ENCODE results near the gene AZIN2.

The AZIN2 gene

DNA sequence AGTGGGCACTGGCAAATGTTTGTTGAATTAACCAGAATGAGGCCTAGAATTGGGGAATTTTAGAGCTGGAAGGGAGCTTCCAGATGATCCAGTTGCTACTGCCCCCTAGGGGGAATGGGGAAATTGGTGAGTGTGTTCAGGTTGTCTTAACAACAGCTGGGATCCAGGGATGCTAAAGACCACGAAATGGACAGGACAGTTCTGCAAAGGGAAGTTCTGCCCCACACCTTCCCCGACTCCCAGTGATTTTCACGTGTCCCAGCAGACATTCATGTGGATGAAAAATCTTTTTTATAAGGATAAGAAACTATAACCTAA, 67.0 kb downstream of the AZIN2 start:
- no peak overlapping the region for H3K27ac ChIP-seq (ENCODE audit: low read length)
- H3K27me3 ChIP-seq (ENCODE audit: control insufficient read depth, insufficient read depth, low read length): no peaks in the 10 kb centered on the region
- no peaks in the 10 kb centered on the region for H3K36me3 ChIP-seq (ENCODE audit: control insufficient read depth, low read depth, low read length)
- no peaks in the 10 kb centered on the region for H3K9me3 ChIP-seq (ENCODE audit: control insufficient read depth, low read depth, low read length)
- H3K4me1 ChIP-seq (ENCODE audit: control insufficient read depth, low read depth, low read length): peaks cover 21% of the 10 kb centered on the region
- H3K9ac ChIP-seq (ENCODE audit: low read length): no peak overlapping the region
- no peak overlapping the region for H3K4me3 ChIP-seq (ENCODE audit: low read length)

DNA sequence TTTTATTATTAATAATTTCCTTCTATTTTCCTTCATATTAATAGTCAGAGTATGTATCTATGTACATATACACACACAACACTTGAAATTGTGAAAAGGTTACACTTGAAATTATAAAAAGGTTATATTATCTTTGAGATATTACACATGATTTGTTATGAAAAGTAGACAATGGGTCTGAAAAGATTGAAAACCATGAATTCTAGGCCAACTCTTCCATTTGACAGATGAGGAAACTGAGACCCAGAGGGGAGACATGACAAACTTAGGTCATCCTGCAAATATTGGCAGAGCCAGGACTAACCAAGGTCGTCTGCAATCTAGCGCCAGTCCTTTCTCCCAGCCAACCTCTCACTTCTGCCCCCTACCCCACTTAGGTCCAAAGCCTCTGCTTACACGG, 67.7 kb downstream of the AZIN2 start:
- no peak overlapping the region for H3K9ac ChIP-seq (ENCODE audit: low read length)
- peaks cover 27% of the 10 kb centered on the region for H3K4me1 ChIP-seq (ENCODE audit: control insufficient read depth, low read depth, low read length)
- H3K4me3 ChIP-seq (ENCODE audit: low read length): no peak overlapping the region
- H3K27ac ChIP-seq (ENCODE audit: low read length): no peak overlapping the region
- H3K9me3 ChIP-seq (ENCODE audit: control insufficient read depth, low read depth, low read length): no peaks in the 10 kb centered on the region
- H3K27me3 ChIP-seq (ENCODE audit: control insufficient read depth, insufficient read depth, low read length): no peaks in the 10 kb centered on the region
- H3K36me3 ChIP-seq (ENCODE audit: control insufficient read depth, low read depth, low read length): peaks cover under 1% of the 10 kb centered on the region

DNA sequence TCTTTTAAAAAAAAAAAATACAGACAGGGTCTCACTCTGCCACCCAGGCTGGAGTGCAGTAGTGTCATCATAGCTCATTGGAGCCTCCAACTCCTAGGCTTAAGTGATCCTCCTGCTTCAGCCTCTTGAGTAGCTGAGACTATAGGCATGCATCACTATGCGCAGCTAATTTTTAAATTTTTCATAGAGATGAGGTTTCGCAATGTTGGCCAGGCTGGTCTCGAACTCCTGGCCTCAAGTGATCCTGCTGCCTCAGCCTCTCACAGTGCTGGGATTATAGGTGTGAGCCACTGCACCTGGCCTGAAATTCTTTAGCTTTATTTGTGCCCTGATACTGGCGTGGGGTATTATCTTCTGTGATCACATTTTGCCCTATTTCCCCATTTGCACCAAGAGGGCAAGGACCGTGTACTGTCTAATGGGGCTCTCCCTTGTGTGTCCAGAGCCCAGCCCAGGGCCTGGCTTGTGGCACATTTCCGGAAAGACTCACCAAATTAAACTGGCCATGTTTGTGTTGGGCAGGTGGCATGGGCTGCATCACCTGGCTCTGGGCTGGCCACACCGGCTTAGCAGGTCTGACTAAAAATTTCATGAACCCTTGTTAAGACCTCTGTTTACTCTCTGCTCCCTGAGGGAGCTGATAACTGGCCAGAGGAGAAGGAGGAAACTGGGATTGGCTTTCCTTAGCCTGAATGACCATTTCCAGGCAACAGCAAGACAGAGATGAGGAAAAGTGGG, 68.7 kb downstream of the AZIN2 start:
- peaks cover 3% of the 10 kb centered on the region for H3K36me3 ChIP-seq (ENCODE audit: control insufficient read depth, low read depth, low read length)
- H3K4me3 ChIP-seq (ENCODE audit: low read length): no peak overlapping the region
- H3K9me3 ChIP-seq (ENCODE audit: control insufficient read depth, low read depth, low read length): no peaks in the 10 kb centered on the region
- no peak overlapping the region for H3K9ac ChIP-seq (ENCODE audit: low read length)
- no peaks in the 10 kb centered on the region for H3K27me3 ChIP-seq (ENCODE audit: control insufficient read depth, insufficient read depth, low read length)
- H3K27ac ChIP-seq (ENCODE audit: low read length): no peak overlapping the region
- H3K4me1 ChIP-seq (ENCODE audit: control insufficient read depth, low read depth, low read length): peaks cover 31% of the 10 kb centered on the region

DNA sequence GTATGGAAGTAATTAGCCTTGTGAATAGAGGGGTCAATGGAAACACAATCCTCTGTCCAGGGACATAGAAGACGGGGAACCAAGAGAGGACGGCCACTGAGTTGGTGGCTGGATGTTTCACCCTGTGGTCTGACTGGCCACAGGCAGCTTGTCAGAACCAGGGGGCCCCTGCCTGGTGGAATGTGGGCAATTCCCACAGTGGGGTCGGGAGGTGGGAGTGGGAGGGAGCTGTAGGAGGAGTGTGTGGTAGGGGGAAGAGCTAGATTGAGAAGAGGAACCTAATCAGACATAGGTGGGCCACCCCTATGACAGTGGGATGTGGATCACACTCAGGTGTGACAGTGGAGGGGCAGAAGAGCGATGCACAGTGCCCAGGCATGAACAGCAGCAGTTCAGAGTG, 69.6 kb downstream of the AZIN2 start:
- Histone ChIP-seq H3K9me3 (ENCODE audit: control insufficient read depth, low read depth, low read length) (no peaks in the 10 kb centered on the region), H3K36me3 (ENCODE audit: control insufficient read depth, low read depth, low read length) (peaks cover 3% of the 10 kb centered on the region), H3K27me3 (ENCODE audit: control insufficient read depth, insufficient read depth, low read length) (no peaks in the 10 kb centered on the region), H3K4me1 (ENCODE audit: control insufficient read depth, low read depth, low read length) (peaks cover 31% of the 10 kb centered on the region), H3K9ac (ENCODE audit: low read length) (no peak overlapping the region), H3K27ac (ENCODE audit: low read length) (no peak overlapping the region), H3K4me3 (ENCODE audit: low read length) (no peak overlapping the region)

DNA sequence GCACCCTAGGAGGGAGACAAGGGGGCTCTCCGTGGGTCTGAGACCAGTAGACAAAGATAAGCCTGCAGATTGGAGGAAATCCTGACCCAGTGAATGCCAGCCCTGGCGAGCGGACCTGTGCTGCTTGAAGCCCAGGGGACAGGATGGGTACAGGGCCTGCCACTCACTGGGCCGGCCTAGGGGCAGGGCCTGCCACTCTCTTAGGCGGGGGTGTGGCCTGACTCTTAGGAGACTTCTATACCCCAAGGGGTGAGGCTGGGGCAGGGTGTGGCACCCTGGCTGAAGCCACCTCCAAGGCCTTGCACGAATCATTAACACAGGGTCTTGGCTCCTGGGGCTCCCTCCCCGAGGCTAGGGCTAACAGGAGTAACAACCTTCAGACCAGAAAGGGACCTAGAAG, 70.2 kb downstream of the AZIN2 start:
- Histone ChIP-seq H3K4me3 (ENCODE audit: low read length) (peak overlapping the region; percentile 13), H3K9me3 (ENCODE audit: control insufficient read depth, low read depth, low read length) (no peaks in the 10 kb centered on the region), H3K27me3 (ENCODE audit: control insufficient read depth, insufficient read depth, low read length) (no peaks in the 10 kb centered on the region), H3K9ac (ENCODE audit: low read length) (peak overlapping the region; percentile 2), H3K36me3 (ENCODE audit: control insufficient read depth, low read depth, low read length) (peaks cover 3% of the 10 kb centered on the region), H3K27ac (ENCODE audit: low read length) (no peak overlapping the region), H3K4me1 (ENCODE audit: control insufficient read depth, low read depth, low read length) (peaks cover 31% of the 10 kb centered on the region)

DNA sequence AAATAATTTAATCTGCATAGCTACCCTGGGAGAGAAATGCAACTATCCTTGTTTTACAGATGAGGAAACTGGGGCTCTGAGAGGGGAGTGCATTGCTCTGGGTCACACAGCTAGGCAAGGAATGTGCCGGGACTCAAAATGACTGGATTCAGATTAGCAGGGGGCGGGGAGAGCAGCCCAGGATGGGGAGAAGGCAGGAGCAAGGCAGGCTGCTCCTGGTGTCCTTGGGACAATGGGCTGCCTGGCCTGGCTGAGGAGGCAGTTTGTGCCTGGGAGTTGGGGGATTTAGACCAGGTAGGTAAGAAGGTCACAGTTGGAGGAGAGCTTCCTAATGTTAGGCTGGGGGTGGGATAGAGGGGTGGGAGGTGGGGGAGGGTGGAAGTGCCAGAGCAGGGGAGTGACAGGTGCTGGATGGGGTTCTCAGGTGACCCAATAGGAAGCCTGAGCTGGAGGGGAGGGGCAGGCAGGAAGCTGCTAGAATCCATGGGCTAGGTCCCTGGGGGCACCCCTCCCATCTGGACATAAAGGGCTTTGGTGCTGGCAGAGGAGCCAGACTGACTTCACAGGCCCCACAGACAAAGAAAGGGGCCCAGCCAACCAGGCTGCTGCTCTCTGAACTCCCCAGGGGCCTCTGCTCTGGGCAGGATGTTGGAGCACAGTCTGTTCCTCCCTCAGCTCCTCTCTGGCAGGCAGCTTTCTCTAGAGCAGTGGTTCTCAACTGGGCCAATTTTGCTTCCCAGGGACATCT, 71.9 kb downstream of the AZIN2 start:
- H3K4me1 ChIP-seq (ENCODE audit: control insufficient read depth, low read depth, low read length): peaks cover 31% of the 10 kb centered on the region
- H3K9me3 ChIP-seq (ENCODE audit: control insufficient read depth, low read depth, low read length): no peaks in the 10 kb centered on the region
- peak overlapping the region; percentile 23 for H3K4me3 ChIP-seq (ENCODE audit: low read length)
- H3K36me3 ChIP-seq (ENCODE audit: control insufficient read depth, low read depth, low read length): peaks cover 3% of the 10 kb centered on the region
- H3K9ac ChIP-seq (ENCODE audit: low read length): peak overlapping the region; percentile 38
- no peaks in the 10 kb centered on the region for H3K27me3 ChIP-seq (ENCODE audit: control insufficient read depth, insufficient read depth, low read length)
- peak overlapping the region; percentile 61 for H3K27ac ChIP-seq (ENCODE audit: low read length)

DNA sequence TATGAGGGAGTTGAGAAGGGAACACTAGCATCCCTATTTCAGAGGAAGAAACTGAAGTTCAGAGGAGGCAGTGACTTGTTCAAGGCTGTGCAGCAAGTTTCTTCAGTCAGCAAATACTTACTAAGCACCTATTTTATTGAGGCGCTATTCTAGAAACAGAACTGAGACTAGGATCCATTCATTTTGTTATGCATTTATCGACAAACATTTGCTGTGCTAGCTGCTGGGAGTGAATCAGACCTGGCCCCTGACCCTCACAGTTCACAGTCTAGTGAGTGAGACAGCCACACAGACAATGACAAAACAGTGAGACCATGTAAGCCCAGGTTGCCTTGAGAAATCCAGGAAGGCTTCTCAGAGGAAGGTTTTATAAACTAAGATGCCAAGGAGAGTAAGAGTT, 72.7 kb downstream of the AZIN2 start:
- peaks cover 31% of the 10 kb centered on the region for H3K4me1 ChIP-seq (ENCODE audit: control insufficient read depth, low read depth, low read length)
- H3K27me3 ChIP-seq (ENCODE audit: control insufficient read depth, insufficient read depth, low read length): no peaks in the 10 kb centered on the region
- peaks cover 3% of the 10 kb centered on the region for H3K36me3 ChIP-seq (ENCODE audit: control insufficient read depth, low read depth, low read length)
- H3K9ac ChIP-seq (ENCODE audit: low read length): peak overlapping the region; percentile 38
- H3K4me3 ChIP-seq (ENCODE audit: low read length): peak overlapping the region; percentile 23
- peak overlapping the region; percentile 61 for H3K27ac ChIP-seq (ENCODE audit: low read length)
- H3K9me3 ChIP-seq (ENCODE audit: control insufficient read depth, low read depth, low read length): no peaks in the 10 kb centered on the region

DNA sequence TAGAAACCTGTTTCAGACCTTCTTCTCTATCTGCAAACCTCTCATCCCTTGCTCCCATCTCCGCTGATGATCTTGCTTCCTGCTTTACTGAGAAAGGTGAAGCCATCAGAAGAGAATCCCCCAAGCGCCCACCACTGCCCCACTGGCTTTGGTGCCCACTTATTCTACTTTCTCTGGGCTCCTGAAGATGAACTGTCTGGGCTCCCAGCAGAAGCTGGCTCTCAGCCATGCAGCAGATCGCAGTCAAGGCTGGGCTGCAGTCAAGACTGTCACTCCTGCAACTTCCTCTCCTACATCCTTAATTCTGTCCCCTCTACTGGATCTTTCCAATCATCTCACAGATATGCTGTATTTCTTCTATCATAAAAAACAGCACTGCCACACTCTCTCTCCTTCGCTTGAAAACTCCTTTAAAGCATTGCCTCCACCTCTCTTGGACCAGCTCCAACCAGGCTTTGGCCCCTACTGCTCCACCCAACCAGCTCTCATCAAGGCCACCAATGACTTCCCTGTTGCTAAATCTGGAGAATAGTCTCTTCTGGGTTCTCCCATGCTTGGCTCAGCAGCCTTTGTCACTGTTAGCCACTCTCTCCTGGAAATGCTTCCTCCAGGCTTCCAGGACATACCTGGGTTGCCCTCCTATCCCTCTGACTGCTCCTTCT, 75.1 kb downstream of the AZIN2 start:
- no peaks in the 10 kb centered on the region for H3K27me3 ChIP-seq (ENCODE audit: control insufficient read depth, insufficient read depth, low read length)
- H3K9ac ChIP-seq (ENCODE audit: low read length): no peak overlapping the region
- H3K27ac ChIP-seq (ENCODE audit: low read length): no peak overlapping the region
- H3K36me3 ChIP-seq (ENCODE audit: control insufficient read depth, low read depth, low read length): peaks cover 3% of the 10 kb centered on the region
- H3K9me3 ChIP-seq (ENCODE audit: control insufficient read depth, low read depth, low read length): no peaks in the 10 kb centered on the region
- peaks cover 33% of the 10 kb centered on the region for H3K4me1 ChIP-seq (ENCODE audit: control insufficient read depth, low read depth, low read length)
- no peak overlapping the region for H3K4me3 ChIP-seq (ENCODE audit: low read length)

DNA sequence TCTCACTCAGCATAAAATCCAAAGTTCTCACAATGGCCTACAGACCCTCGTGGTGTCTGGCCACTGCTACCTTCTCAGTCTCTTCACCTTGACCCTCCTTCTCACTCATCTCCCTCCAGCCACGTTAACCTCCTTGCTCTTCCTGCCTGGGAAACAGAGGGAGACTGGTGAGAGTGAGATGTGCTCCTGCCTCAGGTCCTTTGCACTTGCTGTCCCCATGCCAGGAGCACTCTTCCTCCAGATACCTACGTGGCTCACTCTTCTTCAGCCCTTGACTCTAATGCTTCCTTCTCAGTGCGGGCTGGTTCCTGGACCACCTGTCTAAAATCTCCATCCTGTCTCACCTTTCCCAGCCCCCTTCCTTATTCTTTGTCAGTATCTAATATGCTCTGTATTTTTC, 76.2 kb downstream of the AZIN2 start:
- peaks cover 29% of the 10 kb centered on the region for H3K4me1 ChIP-seq (ENCODE audit: control insufficient read depth, low read depth, low read length)
- H3K27me3 ChIP-seq (ENCODE audit: control insufficient read depth, insufficient read depth, low read length): no peaks in the 10 kb centered on the region
- no peak overlapping the region for H3K27ac ChIP-seq (ENCODE audit: low read length)
- H3K36me3 ChIP-seq (ENCODE audit: control insufficient read depth, low read depth, low read length): peaks cover 3% of the 10 kb centered on the region
- H3K4me3 ChIP-seq (ENCODE audit: low read length): no peak overlapping the region
- H3K9ac ChIP-seq (ENCODE audit: low read length): no peak overlapping the region
- H3K9me3 ChIP-seq (ENCODE audit: control insufficient read depth, low read depth, low read length): no peaks in the 10 kb centered on the region

DNA sequence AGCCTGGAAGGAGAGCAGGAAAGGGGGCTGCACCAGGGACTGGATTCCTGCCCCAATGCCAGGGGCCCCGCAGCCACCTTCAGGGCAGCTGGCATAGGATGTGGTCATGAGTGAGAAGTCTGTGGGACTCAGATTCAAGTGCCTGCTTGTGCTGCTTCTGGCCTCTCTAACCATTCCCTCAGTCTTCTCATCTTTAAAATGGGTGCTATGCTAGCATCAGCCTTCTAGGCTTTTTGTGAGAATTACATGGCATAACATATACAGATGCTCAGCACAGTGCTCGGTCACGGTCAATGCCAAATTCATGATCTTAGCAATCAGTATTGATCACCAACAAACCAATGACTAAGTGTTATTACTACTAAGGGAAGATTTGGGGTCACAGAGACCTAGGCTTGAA, 77.4 kb downstream of the AZIN2 start:
- no peak overlapping the region for H3K9ac ChIP-seq (ENCODE audit: low read length)
- H3K36me3 ChIP-seq (ENCODE audit: control insufficient read depth, low read depth, low read length): peaks cover 3% of the 10 kb centered on the region
- no peak overlapping the region for H3K4me3 ChIP-seq (ENCODE audit: low read length)
- no peak overlapping the region for H3K27ac ChIP-seq (ENCODE audit: low read length)
- H3K27me3 ChIP-seq (ENCODE audit: control insufficient read depth, insufficient read depth, low read length): no peaks in the 10 kb centered on the region
- no peaks in the 10 kb centered on the region for H3K9me3 ChIP-seq (ENCODE audit: control insufficient read depth, low read depth, low read length)
- peaks cover 18% of the 10 kb centered on the region for H3K4me1 ChIP-seq (ENCODE audit: control insufficient read depth, low read depth, low read length)

DNA sequence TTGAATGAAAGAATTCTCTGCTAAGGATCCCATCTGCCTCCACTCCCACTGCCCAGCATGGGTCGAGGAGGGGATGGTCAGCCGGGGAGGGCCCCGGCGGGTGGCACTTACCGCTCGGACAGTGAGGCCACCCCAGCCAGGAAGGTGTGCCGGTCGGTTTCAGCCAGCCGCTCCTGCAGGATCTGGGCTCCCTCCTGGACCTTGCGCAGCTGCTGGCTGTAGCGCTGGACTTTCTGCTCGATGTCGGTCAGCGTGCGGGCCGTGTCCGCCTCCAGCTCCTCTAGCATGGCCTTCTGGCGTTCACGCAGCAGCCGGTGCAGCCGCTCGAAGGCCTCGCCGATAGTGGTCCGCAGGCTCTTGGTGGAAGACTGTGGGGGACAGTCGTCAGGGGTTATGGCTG, 78.6 kb downstream of the AZIN2 start:
- Histone ChIP-seq H3K9me3 (ENCODE audit: control insufficient read depth, low read depth, low read length) (no peaks in the 10 kb centered on the region), H3K9ac (ENCODE audit: low read length) (no peak overlapping the region), H3K36me3 (ENCODE audit: control insufficient read depth, low read depth, low read length) (no peaks in the 10 kb centered on the region), H3K27me3 (ENCODE audit: control insufficient read depth, insufficient read depth, low read length) (no peaks in the 10 kb centered on the region), H3K4me3 (ENCODE audit: low read length) (no peak overlapping the region), H3K27ac (ENCODE audit: low read length) (no peak overlapping the region), H3K4me1 (ENCODE audit: control insufficient read depth, low read depth, low read length) (peaks cover 22% of the 10 kb centered on the region)
